ENCODE measurements around the gene UBE2E2.

UBE2E2 gene

DNA sequence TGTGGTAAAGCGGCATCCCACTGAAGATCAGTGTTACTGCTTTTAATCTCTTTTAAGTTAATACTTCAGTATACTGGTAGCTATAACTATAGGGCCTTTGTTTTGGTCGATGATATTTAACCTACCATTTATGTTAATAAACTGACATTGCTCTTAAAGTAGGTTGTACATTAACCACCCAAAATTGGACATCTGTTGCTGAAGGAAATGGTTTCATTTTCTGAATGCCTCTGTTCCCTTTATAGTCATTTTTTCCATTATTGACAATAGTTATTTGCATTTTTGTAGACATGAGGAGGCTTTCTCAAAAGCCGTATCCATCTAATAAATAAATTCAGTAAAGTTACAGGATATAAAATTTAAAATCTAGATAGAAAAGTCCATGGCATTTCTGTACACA is 350.2 kb downstream of the UBE2E2 start:
- TF ChIP-seq, protein P1, sequence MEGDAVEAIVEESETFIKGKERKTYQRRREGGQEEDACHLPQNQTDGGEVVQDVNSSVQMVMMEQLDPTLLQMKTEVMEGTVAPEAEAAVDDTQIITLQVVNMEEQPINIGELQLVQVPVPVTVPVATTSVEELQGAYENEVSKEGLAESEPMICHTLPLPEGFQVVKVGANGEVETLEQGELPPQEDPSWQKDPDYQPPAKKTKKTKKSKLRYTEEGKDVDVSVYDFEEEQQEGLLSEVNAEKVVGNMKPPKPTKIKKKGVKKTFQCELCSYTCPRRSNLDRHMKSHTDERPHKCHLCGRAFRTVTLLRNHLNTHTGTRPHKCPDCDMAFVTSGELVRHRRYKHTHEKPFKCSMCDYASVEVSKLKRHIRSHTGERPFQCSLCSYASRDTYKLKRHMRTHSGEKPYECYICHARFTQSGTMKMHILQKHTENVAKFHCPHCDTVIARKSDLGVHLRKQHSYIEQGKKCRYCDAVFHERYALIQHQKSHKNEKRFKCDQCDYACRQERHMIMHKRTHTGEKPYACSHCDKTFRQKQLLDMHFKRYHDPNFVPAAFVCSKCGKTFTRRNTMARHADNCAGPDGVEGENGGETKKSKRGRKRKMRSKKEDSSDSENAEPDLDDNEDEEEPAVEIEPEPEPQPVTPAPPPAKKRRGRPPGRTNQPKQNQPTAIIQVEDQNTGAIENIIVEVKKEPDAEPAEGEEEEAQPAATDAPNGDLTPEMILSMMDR (IDR thresholded peaks at IDR 0.05; ENCODE audit: extremely low read depth, insufficient read depth, missing control alignments): no peak
- in situ Hi-C loops (cut with MboI; ENCODE audit: low pct_unique_long_range_greater_than_20kb, low sequenced_read_pairs, unreplicated experiment): no loop called here
- DNase-seq (ENCODE audit: low spot score): no peak

DNA sequence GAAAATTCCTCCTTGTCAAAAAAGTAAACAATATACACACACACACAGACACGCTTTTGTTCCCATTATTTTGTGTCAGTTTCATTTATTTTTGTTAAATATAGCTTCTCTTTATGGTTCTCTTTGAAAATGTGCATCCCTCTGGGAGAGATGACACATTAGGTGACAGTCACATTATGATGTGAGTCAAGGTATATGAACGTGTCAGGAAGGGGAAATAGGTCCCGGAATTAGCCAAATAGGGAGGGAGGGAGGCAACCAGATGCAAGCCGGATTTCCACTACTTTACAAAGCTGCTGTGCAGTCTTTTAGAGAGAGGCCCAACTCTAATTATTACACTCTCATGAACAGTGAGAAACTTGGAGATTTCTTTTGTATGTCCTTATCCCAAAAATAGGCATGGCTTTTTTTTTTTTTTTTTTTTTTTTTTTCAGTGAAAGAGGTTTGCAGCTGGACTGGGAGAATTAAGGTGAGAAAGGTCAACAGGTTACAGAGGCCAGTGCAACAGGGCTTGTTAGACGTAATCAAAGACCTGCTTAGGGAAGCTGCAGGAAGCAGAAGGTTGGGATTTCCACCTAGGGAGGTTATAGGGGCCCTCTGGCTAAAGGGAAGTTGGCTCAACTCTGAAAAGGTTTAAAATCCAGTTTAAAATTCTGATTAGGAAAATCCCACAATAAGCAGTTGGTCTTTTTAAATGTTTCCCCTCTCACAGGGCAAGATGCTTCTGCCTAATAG is 362.1 kb downstream of the UBE2E2 start:
- in situ Hi-C loops (cut with MboI; ENCODE audit: low pct_unique_long_range_greater_than_20kb, low sequenced_read_pairs, unreplicated experiment): no loop called here
- DNase-seq (ENCODE audit: low spot score): no peak
- TF ChIP-seq, protein P1 (IDR thresholded peaks at IDR 0.05; ENCODE audit: extremely low read depth, insufficient read depth, missing control alignments): no peak

GRCh38 chr3:23566499-23566898 is 363.4 kb downstream of the UBE2E2 start:
- TF ChIP-seq, protein P1 (IDR thresholded peaks at IDR 0.05; ENCODE audit: extremely low read depth, insufficient read depth, missing control alignments): no peak
- DNase-seq (ENCODE audit: low spot score): no peak
- in situ Hi-C loops (cut with MboI; ENCODE audit: low pct_unique_long_range_greater_than_20kb, low sequenced_read_pairs, unreplicated experiment): no loop called here

DNA sequence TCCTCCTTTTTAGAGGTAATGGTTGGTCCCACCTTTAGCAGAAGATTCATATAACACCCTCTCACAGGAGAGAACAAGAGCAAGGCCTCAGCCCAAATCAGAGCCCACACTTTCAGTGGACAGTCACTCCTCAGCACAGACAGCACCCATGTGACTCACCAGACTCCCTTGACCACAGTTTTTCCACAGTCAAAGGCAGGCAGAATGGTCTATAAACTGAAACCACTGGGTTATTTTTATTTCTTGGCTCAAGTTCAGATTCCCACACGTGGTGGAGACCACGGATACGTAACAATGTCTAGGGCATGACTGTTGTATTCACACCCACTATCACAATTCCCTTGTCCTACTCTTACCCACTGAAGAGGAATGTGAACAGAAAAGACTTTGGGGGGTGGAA is 364.8 kb downstream of the UBE2E2 start:
- TF ChIP-seq, protein P1 (IDR thresholded peaks at IDR 0.05; ENCODE audit: extremely low read depth, insufficient read depth, missing control alignments): no peak
- in situ Hi-C loops (cut with MboI; ENCODE audit: low pct_unique_long_range_greater_than_20kb, low sequenced_read_pairs, unreplicated experiment): no loop called here

GRCh38 chr3:23573827-23574226 is 370.7 kb downstream of the UBE2E2 start:
- TF ChIP-seq, protein P1 (IDR thresholded peaks at IDR 0.05; ENCODE audit: extremely low read depth, insufficient read depth, missing control alignments): no peak
- in situ Hi-C loops (cut with MboI; ENCODE audit: low pct_unique_long_range_greater_than_20kb, low sequenced_read_pairs, unreplicated experiment): no loop called here
- no peak for DNase-seq (ENCODE audit: low spot score)

More for the DNA sequence above, 364.8 kb downstream of the UBE2E2 start:
- DNase-seq (ENCODE audit: low spot score): no peak

- no peak for DNase-seq (ENCODE audit: low spot score)
- in situ Hi-C loops (cut with MboI; ENCODE audit: low pct_unique_long_range_greater_than_20kb, low sequenced_read_pairs, unreplicated experiment): no loop called here
- TF ChIP-seq, protein P1 (IDR thresholded peaks at IDR 0.05; ENCODE audit: extremely low read depth, insufficient read depth, missing control alignments): no peak
Observed at GRCh38 chr3:23574822-23575315, 371.7 kb downstream of the UBE2E2 start.
